GM12878 (cell line): ENCODE measurements around the gene FOSB. TPM values are rescaled to one million over a fixed set of nuclear protein-coding genes. Genes with fewer than 3 reads are reported as not detected.

Source experiments
- BCLAF1 ChIP-seq: fragments of 450-650 bp; IDR thresholded peaks from 2 replicates; pipeline ENCODE4 v1.6.1; 2017; ENCODE audit warnings: antibody characterized with exemption, mild to moderate bottlenecking, moderate library complexity
- CHD4 ChIP-seq: fragments of 200-600 bp; sonication (generic); IDR thresholded peaks from 2 replicates; pipeline ENCODE4 v1.6.1; 2016; ENCODE audit warnings: mild to moderate bottlenecking
- CREB1 ChIP-seq: IDR thresholded peaks from 2 replicates; pipeline ENCODE4 v1.6.1; 2012; ENCODE audit warnings: low read depth, mild to moderate bottlenecking, inconsistent platforms
- EZH2 ChIP-seq: IDR thresholded peaks from 2 replicates; pipeline ENCODE4 v1.6.1; 2012; ENCODE audit warnings: low read depth, mild to moderate bottlenecking, control low read depth, inconsistent platforms, low read length, borderline replicate concordance; ENCODE audit not compliant: control insufficient read depth
- GABPA ChIP-seq: IDR thresholded peaks from 2 replicates; pipeline ENCODE4 v1.6.1; 2014; ENCODE audit warnings: antibody characterized with exemption, low read depth, mild to moderate bottlenecking, inconsistent platforms
- IKZF2 ChIP-seq, 2 experiments: fragments of 450-650 bp; IDR thresholded peaks; 2 replicates each; pipeline ENCODE4 v1.6.1; 2017; ENCODE audit warnings: mild to moderate bottlenecking in 2 of 2, moderate library complexity in 2 of 2
- MTA2 ChIP-seq: fragments of 450-650 bp; IDR thresholded peaks from 2 replicates; pipeline ENCODE4 v1.6.1; 2016; ENCODE audit warnings: low read depth, mild to moderate bottlenecking, moderate library complexity
- MYB ChIP-seq: fragments of 150-350 bp; IDR thresholded peaks from 2 replicates; pipeline ENCODE4 v1.6.1; 2014; ENCODE audit warnings: mild to moderate bottlenecking, low read depth, low read length, borderline replicate concordance
- NBN ChIP-seq: fragments of 450-650 bp; IDR thresholded peaks from 2 replicates; pipeline ENCODE4 v1.6.1; 2016
- NFXL1 ChIP-seq: fragments of 450-650 bp; IDR thresholded peaks from 2 replicates; pipeline ENCODE4 v1.6.1; 2017; ENCODE audit warnings: antibody characterized with exemption, mild to moderate bottlenecking, borderline replicate concordance
- NR2C1 ChIP-seq: fragments of 450-650 bp; IDR thresholded peaks from 2 replicates; pipeline ENCODE4 v1.6.1; 2017; ENCODE audit warnings: antibody characterized with exemption, mild to moderate bottlenecking, moderate library complexity
- POLR2A ChIP-seq: IDR thresholded peaks from 2 replicates; pipeline ENCODE4 v1.6.1; 2011; ENCODE audit warnings: low read depth, mild to moderate bottlenecking, low read length
- RB1 ChIP-seq: fragments of 450-650 bp; formaldehyde crosslinking; IDR thresholded peaks from 2 replicates; pipeline ENCODE4 v1.6.1; 2017; ENCODE audit warnings: mild to moderate bottlenecking, borderline replicate concordance
- RBBP5 ChIP-seq: fragments of 200-600 bp; sonication (generic); conservative IDR thresholded peaks from 2 replicates; pipeline ENCODE4 v1.6.1; 2016
- SREBF2 ChIP-seq: IDR thresholded peaks from 2 replicates; pipeline ENCODE4 v1.6.1; 2012; ENCODE audit warnings: mild to moderate bottlenecking, low read length
- STAT1 ChIP-seq: fragments of 450-650 bp; conservative IDR thresholded peaks from 2 replicates; pipeline ENCODE4 v1.6.1; 2014; ENCODE audit warnings: antibody characterized with exemption, mild to moderate bottlenecking
- SUZ12 ChIP-seq: fragments of 200-600 bp; sonication (generic); IDR thresholded peaks from one replicate; pipeline ENCODE4 v1.6.1; 2018; ENCODE audit warnings: antibody characterized with exemption, mild to moderate bottlenecking; ENCODE audit not compliant: unreplicated experiment
- YBX1 ChIP-seq: fragments of 450-650 bp; IDR thresholded peaks from 2 replicates; pipeline ENCODE4 v1.6.1; 2016; ENCODE audit warnings: antibody characterized with exemption
- ZNF24 ChIP-seq: fragments of 450-650 bp; IDR thresholded peaks from 2 replicates; pipeline ENCODE4 v1.6.1; 2017; ENCODE audit warnings: antibody characterized with exemption, mild to moderate bottlenecking
- ZNF274 ChIP-seq: IDR thresholded peaks from one replicate; pipeline ENCODE4 v1.8.0; 2011; ENCODE audit not compliant: insufficient read length, insufficient read depth
- ZNF622 ChIP-seq: fragments of 450-650 bp; IDR thresholded peaks from 2 replicates; pipeline ENCODE4 v1.6.1; 2017; ENCODE audit warnings: mild to moderate bottlenecking, inconsistent platforms
- ZNF687 ChIP-seq: fragments of 450-650 bp; IDR thresholded peaks from 2 replicates; pipeline ENCODE4 v1.6.1; 2017; ENCODE audit warnings: mild to moderate bottlenecking, moderate library complexity
- polyA plus RNA-seq, 11 experiments: library from polyadenylated mRNA; depleted of rRNA in 4 of 11; unstranded in 6 of 11; stranded (reverse) in 5 of 11; fragments of >200 nt; fragmentation: Nextera tagmentation in 4 of 11; fragmentation: Illumina TruSeq in 1 of 11; extraction: Ambion mirVana in 4 of 11; extraction: Trizol in 1 of 11; gene quantifications; 1 replicate in 1 of 11; 2 replicates in 10 of 11; pipeline versions ENCODE4 v1.2.1 to v1.2.3, GENCODE V29; 2011 to 2016; ENCODE audit warnings: inconsistent platforms in 2 of 11, missing spikeins in 2 of 11, low read depth in 1 of 11
- total RNA-seq, 4 experiments: library from RNA; depleted of rRNA in 3 of 4; stranded (reverse); fragments of >200 nt in 3 of 4; fragmentation: Illumina TruSeq in 1 of 4; extraction: Trizol in 1 of 4; gene quantifications; 2 replicates each; pipeline versions ENCODE4 v1.2.1 to v1.2.3, GENCODE V29; 2013 to 2021
- TF ChIP-seq, protein P1 (sequence below): IDR thresholded peaks from 2 replicates; pipeline ENCODE4 v1.6.1; 2012; ENCODE audit warnings: low read depth, low read length, improper control_type of control experiment
- TF ChIP-seq, protein P2 (sequence below): fragments of 450-650 bp; IDR thresholded peaks from 2 replicates; pipeline ENCODE4 v1.6.1; 2017; ENCODE audit warnings: low read depth, mild to moderate bottlenecking, moderate library complexity

Gene FOSB
- total and polyA plus RNA-seq, 10 of the 15 experiments (the other 5 are each of a cell fraction or from before 2014, with no cell fraction given), result 0.06 to 0.56 (median 0.26) TPM

DNA sequence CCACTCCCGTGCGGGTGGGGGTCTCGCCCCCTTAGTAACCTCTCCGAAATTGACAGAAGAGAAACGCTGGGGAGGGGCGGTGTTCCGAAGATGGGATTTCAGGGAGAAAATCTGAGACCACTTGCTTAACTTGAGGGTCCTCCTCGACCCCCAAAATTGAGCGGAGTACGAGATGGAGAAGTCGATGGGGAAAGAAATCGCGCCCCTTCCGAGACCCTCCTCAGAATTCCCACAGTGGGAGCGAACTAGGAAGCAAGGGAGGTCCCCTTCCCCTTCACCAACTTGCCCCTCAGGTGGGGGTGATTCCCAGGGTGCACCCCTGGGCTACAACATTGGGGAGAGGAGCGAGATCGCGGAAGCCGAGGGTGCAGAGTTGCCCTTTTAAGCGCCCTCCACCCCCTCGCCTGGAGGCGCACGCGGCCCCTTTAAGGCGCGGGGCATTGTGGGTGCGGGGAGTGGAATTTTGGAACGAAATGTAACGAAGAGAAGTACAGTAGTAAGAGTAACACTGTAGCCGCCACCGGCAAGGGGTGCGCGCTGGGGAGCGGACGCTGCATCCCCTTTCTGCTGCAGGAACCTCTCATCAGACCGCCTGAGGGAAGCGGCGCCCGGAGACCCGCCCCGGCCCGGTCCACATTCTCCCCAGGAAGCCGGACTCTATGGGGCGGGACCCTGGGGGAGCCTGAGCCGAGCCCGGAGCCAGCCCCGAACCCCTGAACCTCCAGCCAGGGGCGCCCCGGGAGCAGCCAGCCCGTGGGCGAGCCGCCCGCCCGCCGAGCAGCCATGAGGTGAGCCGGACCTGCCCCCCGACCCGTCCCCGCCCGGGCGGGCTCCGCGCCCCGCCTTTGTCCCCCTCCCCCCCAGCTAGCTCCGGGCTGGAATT, 39.4 kb downstream of the FOSB start, which contains the start of gene VASP (continued):
- TF ChIP-seq ZNF687 (peak; percentile 77), CREB1 (no peak), POLR2A (peak; percentile 100), ZNF24 (no peak), RBBP5 (no peak), MYB (no peak), NFXL1 (no peak), YBX1 (no peak), RB1 (no peak), SUZ12 (no peak), EZH2 (no peak), NBN (peak; percentile 4; the same call in 1 of the 2 replicates), IKZF2 (IDR thresholded peaks at IDR 0.05) (peak; percentile 26 to 38; a peak in 3 of 4 replicates), NR2C1 (no peak), STAT1 (peak; percentile 36; the same call in 1 of the 2 replicates), CHD4 (no peak), GABPA (no peak), BCLAF1 (no peak), ZNF622 (no peak), SREBF2 (no peak), MTA2 (peak; percentile 69), ZNF274 (no peak)
- TF ChIP-seq, protein P1, sequence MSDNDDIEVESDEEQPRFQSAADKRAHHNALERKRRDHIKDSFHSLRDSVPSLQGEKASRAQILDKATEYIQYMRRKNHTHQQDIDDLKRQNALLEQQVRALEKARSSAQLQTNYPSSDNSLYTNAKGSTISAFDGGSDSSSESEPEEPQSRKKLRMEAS, result peak; percentile 84
- TF ChIP-seq, protein P2, sequence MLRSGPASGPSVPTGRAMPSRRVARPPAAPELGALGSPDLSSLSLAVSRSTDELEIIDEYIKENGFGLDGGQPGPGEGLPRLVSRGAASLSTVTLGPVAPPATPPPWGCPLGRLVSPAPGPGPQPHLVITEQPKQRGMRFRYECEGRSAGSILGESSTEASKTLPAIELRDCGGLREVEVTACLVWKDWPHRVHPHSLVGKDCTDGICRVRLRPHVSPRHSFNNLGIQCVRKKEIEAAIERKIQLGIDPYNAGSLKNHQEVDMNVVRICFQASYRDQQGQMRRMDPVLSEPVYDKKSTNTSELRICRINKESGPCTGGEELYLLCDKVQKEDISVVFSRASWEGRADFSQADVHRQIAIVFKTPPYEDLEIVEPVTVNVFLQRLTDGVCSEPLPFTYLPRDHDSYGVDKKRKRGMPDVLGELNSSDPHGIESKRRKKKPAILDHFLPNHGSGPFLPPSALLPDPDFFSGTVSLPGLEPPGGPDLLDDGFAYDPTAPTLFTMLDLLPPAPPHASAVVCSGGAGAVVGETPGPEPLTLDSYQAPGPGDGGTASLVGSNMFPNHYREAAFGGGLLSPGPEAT, result peak; percentile 95
